Loucy (cell line): ENCODE measurements around the gene DNAH8.

Experiments
- H2AFZ ChIP-seq: fragments of 200-600 bp; sonication (generic); 2 replicates; pipeline ENCODE4 v1.6.0; 2016; ENCODE audit warnings: antibody characterized with exemption, mild to moderate bottlenecking, low read length, moderate library complexity
- H3F3A ChIP-seq: fragments of 200-600 bp; 2 replicates; pipeline ENCODE4 v1.6.0; 2016; ENCODE audit warnings: antibody characterized with exemption, low read depth, mild to moderate bottlenecking
- H3K27me3 ChIP-seq: fragments of 200-600 bp; sonication (generic); 2 replicates; pipeline ENCODE4 v1.6.1; 2014; ENCODE audit warnings: low read length, mild to moderate bottlenecking; ENCODE audit not compliant: insufficient read depth, poor library complexity, severe bottlenecking
- H3K36me3 ChIP-seq: fragments of 200-600 bp; sonication (generic); 2 replicates; pipeline ENCODE4 v1.6.1; 2016; ENCODE audit warnings: low read length; ENCODE audit not compliant: insufficient read depth
- H3K4me1 ChIP-seq: fragments of 200-600 bp; sonication (generic); 2 replicates; pipeline ENCODE4 v1.5.1; 2014; ENCODE audit warnings: low read length, mild to moderate bottlenecking; ENCODE audit not compliant: insufficient read depth, poor library complexity, severe bottlenecking
- H3K4me2 ChIP-seq: fragments of 200-600 bp; sonication (generic); 2 replicates; pipeline ENCODE4 v1.6.0; 2014; ENCODE audit warnings: antibody characterized with exemption, low read length, low read depth, mild to moderate bottlenecking; ENCODE audit not compliant: poor library complexity, severe bottlenecking
- H3K4me3 ChIP-seq: fragments of 200-600 bp; sonication (generic); 2 replicates; pipeline ENCODE4 v1.5.1; 2014; ENCODE audit warnings: low read length, mild to moderate bottlenecking, mixed read lengths; ENCODE audit not compliant: poor library complexity, severe bottlenecking
- H3K79me2 ChIP-seq: fragments of 200-600 bp; sonication (generic); 2 replicates; pipeline ENCODE4 v1.6.1; 2014; ENCODE audit warnings: low read length; ENCODE audit not compliant: insufficient read depth
- H3K9ac ChIP-seq: fragments of 200-600 bp; sonication (generic); 2 replicates; pipeline ENCODE4 v1.6.0; 2014; ENCODE audit warnings: mild to moderate bottlenecking, low read depth, low read length, moderate library complexity; ENCODE audit not compliant: poor library complexity, severe bottlenecking
- H3K9me2 ChIP-seq: fragments of 200-600 bp; sonication (generic); replicated peaks from 2 replicates; pipeline ENCODE4 v1.6.1; 2016; ENCODE audit warnings: low read depth, low read length, mixed read lengths
- H3K9me3 ChIP-seq: fragments of 200-600 bp; sonication (generic); 2 replicates; pipeline ENCODE4 v1.6.1; 2014; ENCODE audit warnings: mild to moderate bottlenecking, antibody characterized with exemption, low read length, low read depth; ENCODE audit not compliant: insufficient read depth
- H4K20me1 ChIP-seq: fragments of 200-600 bp; sonication (generic); 2 replicates; pipeline ENCODE4 v1.6.0; 2014; ENCODE audit warnings: antibody characterized with exemption, low read length, mild to moderate bottlenecking; ENCODE audit not compliant: insufficient read depth, poor library complexity, severe bottlenecking
- EZH2phosphoT487 ChIP-seq: fragments of 200-600 bp; IDR thresholded peaks from 2 replicates; pipeline ENCODE4 v1.6.1; 2018; ENCODE audit warnings: antibody characterized with exemption, mild to moderate bottlenecking, moderate library complexity, borderline replicate concordance
- TF ChIP-seq, protein P1 (sequence below): fragments of 200-600 bp; sonication (generic); conservative IDR thresholded peaks from 2 replicates; pipeline ENCODE4 v1.5.1; 2014; ENCODE audit warnings: mild to moderate bottlenecking, antibody characterized with exemption, low read length

Gene DNAH8

DNA sequence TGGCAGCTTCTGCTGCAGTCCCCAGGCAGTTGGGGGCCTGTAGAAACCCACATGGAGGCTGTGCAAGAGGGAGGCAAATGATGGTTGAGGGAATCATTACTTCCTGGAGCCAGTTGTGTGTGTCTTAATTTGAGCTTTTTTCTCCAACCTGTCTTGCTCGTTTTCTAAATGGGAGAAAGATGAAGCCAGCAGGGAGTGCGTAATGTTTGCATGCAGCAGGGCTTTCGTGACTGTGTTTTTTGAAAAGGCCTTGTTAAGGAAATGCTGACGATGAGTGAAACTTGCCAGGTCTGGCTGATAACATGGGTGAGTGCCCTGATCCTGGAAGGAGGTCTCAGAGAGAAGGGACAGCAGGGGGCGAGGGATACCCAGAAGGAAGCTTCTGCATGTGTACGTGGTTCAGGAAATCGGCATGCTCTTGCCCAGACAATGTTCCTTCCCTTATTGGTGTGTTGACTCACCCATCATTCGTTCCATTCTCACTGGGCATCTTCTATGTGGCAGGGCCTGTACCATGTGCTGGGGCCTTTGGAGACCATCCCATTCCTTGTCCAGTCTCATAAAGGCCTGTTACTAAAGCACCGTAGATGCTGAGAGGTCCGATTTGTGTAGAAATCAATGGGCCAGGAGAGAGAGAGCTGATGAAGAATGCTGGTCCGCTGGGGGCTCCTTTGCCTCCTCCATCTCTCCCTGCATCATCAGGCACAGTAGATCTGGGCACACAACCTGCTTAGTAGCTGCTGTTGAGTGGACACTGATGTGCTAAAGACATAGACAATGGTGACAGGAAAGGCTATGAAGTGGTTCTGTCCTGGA, 360.9 kb downstream of the DNAH8 start:
- H3K4me1 ChIP-seq: peaks cover 3% of the 10 kb centered on the region
- H3K27me3 ChIP-seq: no peaks in the 10 kb centered on the region

GRCh38 chr6:39076623-39077535, 361.8 kb downstream of the DNAH8 start:
- Histone ChIP-seq H3K4me2 (no peak overlapping the region), H3K27me3 (no peaks in the 10 kb centered on the region), H3K4me3 (no peak overlapping the region), H2AFZ (no peak overlapping the region), H3K9me2 (no peaks in the 10 kb centered on the region), H3K36me3 (no peaks in the 10 kb centered on the region), H3F3A (no peaks in the 10 kb centered on the region), H3K9me3 (no peaks in the 10 kb centered on the region), H3K9ac (no peak overlapping the region), H3K4me1 (peaks cover 3% of the 10 kb centered on the region), H3K79me2 (no peaks in the 10 kb centered on the region), H4K20me1 (no peaks in the 10 kb centered on the region)
- no peak for TF ChIP-seq EZH2phosphoT487
- TF ChIP-seq, protein P1, sequence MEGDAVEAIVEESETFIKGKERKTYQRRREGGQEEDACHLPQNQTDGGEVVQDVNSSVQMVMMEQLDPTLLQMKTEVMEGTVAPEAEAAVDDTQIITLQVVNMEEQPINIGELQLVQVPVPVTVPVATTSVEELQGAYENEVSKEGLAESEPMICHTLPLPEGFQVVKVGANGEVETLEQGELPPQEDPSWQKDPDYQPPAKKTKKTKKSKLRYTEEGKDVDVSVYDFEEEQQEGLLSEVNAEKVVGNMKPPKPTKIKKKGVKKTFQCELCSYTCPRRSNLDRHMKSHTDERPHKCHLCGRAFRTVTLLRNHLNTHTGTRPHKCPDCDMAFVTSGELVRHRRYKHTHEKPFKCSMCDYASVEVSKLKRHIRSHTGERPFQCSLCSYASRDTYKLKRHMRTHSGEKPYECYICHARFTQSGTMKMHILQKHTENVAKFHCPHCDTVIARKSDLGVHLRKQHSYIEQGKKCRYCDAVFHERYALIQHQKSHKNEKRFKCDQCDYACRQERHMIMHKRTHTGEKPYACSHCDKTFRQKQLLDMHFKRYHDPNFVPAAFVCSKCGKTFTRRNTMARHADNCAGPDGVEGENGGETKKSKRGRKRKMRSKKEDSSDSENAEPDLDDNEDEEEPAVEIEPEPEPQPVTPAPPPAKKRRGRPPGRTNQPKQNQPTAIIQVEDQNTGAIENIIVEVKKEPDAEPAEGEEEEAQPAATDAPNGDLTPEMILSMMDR: no peak

More for the DNA sequence above, 360.9 kb downstream of the DNAH8 start:
- no peak overlapping the region for H3K9ac ChIP-seq
- no peaks in the 10 kb centered on the region for H3F3A ChIP-seq
- no peaks in the 10 kb centered on the region for H4K20me1 ChIP-seq
- H3K4me3 ChIP-seq: no peak overlapping the region
- no peak for TF ChIP-seq EZH2phosphoT487
- TF ChIP-seq, protein P1: no peak
- H3K4me2 ChIP-seq: no peak overlapping the region
- no peaks in the 10 kb centered on the region for H3K79me2 ChIP-seq
- no peaks in the 10 kb centered on the region for H3K9me3 ChIP-seq
- no peak overlapping the region for H2AFZ ChIP-seq
- no peaks in the 10 kb centered on the region for H3K36me3 ChIP-seq
- H3K9me2 ChIP-seq: no peaks in the 10 kb centered on the region

- TF ChIP-seq, protein P1: no peak
- TF ChIP-seq EZH2phosphoT487: no peak
- H3F3A ChIP-seq: no peaks in the 10 kb centered on the region
- H3K36me3 ChIP-seq: no peaks in the 10 kb centered on the region
- H3K4me2 ChIP-seq: no peak overlapping the region
- H3K27me3 ChIP-seq: no peaks in the 10 kb centered on the region
- H3K79me2 ChIP-seq: no peaks in the 10 kb centered on the region
- H3K9me2 ChIP-seq: no peaks in the 10 kb centered on the region
- no peaks in the 10 kb centered on the region for H4K20me1 ChIP-seq
- H3K4me1 ChIP-seq: peaks cover 3% of the 10 kb centered on the region
- H2AFZ ChIP-seq: no peak overlapping the region
- no peak overlapping the region for H3K4me3 ChIP-seq
- H3K9ac ChIP-seq: no peak overlapping the region
- H3K9me3 ChIP-seq: no peaks in the 10 kb centered on the region
Measured at GRCh38 chr6:39077882-39078594, 362.9 kb downstream of the DNAH8 start.
